ENCODE data around the gene CERS5.

Gene CERS5

DNA sequence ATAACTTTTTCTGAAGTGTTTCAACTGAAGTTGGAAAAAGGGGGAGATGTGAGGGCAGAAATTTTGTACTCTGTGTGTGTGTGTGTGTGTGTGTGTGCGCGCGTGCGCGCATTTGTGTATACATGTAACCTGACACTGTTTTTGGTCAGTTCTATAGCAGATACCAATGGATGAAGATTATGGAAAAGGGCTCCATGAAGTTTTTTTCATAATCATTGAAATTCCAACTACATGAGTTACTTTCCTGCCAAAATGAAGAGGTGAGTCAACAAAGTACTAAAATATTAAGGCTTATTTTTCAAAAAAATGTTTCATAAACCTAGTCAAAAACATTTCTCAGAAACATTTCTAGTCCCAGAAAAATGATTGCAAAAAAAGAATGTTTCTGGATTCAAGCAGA lies 25.7 kb upstream of the CERS5 start:
- no peak overlapping the region for H3K4me2 ChIP-seq (ENCODE audit: low read depth, low read length, poor library complexity, severe bottlenecking)
- no peaks in the 10 kb centered on the region for H4K20me1 ChIP-seq (ENCODE audit: low read depth, low read length)
- H3K9me2 ChIP-seq (replicated peaks; ENCODE audit: insufficient read depth, low read length), result no peaks in the 10 kb centered on the region
- H3K9me3 ChIP-seq (ENCODE audit: insufficient read depth, low read length), result no peaks in the 10 kb centered on the region
- peaks cover 3% of the 10 kb centered on the region; the same call in 1 of the 2 replicates for H3K36me3 ChIP-seq (ENCODE audit: low read length)
- no peaks in the 10 kb centered on the region for H3K27me3 ChIP-seq (ENCODE audit: low read length)
- no peak overlapping the region for H2AFZ ChIP-seq (ENCODE audit: low read depth, low read length, severe bottlenecking)
- H3K79me2 ChIP-seq (ENCODE audit: insufficient read depth, low read length), result no peaks in the 10 kb centered on the region
- H3K27ac ChIP-seq (ENCODE audit: low read depth, low read length), result no peak overlapping the region
- TF ChIP-seq, protein P1, sequence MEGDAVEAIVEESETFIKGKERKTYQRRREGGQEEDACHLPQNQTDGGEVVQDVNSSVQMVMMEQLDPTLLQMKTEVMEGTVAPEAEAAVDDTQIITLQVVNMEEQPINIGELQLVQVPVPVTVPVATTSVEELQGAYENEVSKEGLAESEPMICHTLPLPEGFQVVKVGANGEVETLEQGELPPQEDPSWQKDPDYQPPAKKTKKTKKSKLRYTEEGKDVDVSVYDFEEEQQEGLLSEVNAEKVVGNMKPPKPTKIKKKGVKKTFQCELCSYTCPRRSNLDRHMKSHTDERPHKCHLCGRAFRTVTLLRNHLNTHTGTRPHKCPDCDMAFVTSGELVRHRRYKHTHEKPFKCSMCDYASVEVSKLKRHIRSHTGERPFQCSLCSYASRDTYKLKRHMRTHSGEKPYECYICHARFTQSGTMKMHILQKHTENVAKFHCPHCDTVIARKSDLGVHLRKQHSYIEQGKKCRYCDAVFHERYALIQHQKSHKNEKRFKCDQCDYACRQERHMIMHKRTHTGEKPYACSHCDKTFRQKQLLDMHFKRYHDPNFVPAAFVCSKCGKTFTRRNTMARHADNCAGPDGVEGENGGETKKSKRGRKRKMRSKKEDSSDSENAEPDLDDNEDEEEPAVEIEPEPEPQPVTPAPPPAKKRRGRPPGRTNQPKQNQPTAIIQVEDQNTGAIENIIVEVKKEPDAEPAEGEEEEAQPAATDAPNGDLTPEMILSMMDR (IDR thresholded peaks at IDR 0.05; ENCODE audit: insufficient read depth, low read length, poor library complexity, severe bottlenecking), result no peak
- no peak for TF ChIP-seq EZH2phosphoT487 (conservative IDR thresholded peaks at IDR 0.05; ENCODE audit: low read length)
- no peaks in the 10 kb centered on the region; the same call in 1 of the 2 replicates for H3F3A ChIP-seq (ENCODE audit: insufficient read depth)
- no peak overlapping the region for H3K4me3 ChIP-seq (ENCODE audit: insufficient read depth, low read length, poor library complexity, severe bottlenecking)
- no peak overlapping the region for H3K9ac ChIP-seq (ENCODE audit: low read length)

DNA sequence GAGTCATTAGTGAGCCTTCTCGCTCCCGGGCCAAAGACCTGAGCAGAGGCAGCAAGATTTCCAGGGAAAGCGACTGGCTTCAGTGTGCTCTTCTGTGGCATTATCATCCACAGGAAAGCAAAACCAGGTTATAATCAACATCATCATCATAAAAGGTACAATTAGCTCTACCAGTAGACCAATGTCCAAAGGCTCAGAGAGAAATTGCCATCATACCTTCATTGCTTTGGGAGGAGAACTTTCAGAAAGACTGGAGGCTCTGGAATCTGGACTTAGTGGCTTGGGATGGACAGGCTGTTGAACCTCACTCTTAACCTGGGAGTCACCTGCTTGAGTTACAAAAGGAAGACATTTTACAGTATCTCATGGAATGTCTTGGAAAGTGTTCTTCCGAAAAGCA lies 25.1 kb upstream of the CERS5 start:
- no peaks in the 10 kb centered on the region; the same call in 1 of the 2 replicates for H3K36me3 ChIP-seq (ENCODE audit: low read length)
- H4K20me1 ChIP-seq (ENCODE audit: low read depth, low read length), result no peaks in the 10 kb centered on the region
- no peaks in the 10 kb centered on the region for H3K9me2 ChIP-seq (replicated peaks; ENCODE audit: insufficient read depth, low read length)
- no peaks in the 10 kb centered on the region for H3F3A ChIP-seq (ENCODE audit: insufficient read depth)
- no peaks in the 10 kb centered on the region for H3K79me2 ChIP-seq (ENCODE audit: insufficient read depth, low read length)
- H3K9ac ChIP-seq (ENCODE audit: low read length), result no peak overlapping the region
- no peak overlapping the region for H3K4me2 ChIP-seq (ENCODE audit: low read depth, low read length, poor library complexity, severe bottlenecking)
- H2AFZ ChIP-seq (ENCODE audit: low read depth, low read length, severe bottlenecking), result no peak overlapping the region
- no peaks in the 10 kb centered on the region for H3K9me3 ChIP-seq (ENCODE audit: insufficient read depth, low read length)
- no peaks in the 10 kb centered on the region for H3K27me3 ChIP-seq (ENCODE audit: low read length)
- H3K4me3 ChIP-seq (ENCODE audit: insufficient read depth, low read length, poor library complexity, severe bottlenecking), result no peak overlapping the region
- TF ChIP-seq EZH2phosphoT487 (conservative IDR thresholded peaks at IDR 0.05; ENCODE audit: low read length), result no peak
- TF ChIP-seq, protein P1 (IDR thresholded peaks at IDR 0.05; ENCODE audit: insufficient read depth, low read length, poor library complexity, severe bottlenecking), result no peak
- no peak overlapping the region for H3K27ac ChIP-seq (ENCODE audit: low read depth, low read length)

DNA sequence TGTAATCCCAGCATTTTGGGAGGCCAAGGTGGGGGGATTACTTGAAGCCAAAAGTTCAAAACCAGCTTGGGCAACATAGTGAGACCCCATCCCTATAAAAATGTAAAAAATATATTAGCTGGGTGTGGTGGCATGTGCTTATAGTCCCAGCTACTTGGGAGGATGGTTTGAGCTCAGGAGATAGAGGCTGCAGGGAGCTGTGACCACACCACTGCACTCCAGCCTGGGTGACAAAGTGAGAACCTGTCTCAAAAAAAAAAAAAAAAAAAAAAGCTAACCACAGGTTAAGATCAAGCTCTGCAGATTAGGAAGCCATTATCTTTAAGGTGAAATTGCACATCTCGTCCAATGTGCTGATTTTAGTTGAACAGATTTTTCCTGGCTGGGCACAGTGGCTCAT lies 23.7 kb upstream of the CERS5 start:
- H3F3A ChIP-seq (ENCODE audit: insufficient read depth), result no peaks in the 10 kb centered on the region
- no peak overlapping the region for H3K9ac ChIP-seq (ENCODE audit: low read length)
- H3K4me2 ChIP-seq (ENCODE audit: low read depth, low read length, poor library complexity, severe bottlenecking), result no peak overlapping the region
- TF ChIP-seq, protein P1 (IDR thresholded peaks at IDR 0.05; ENCODE audit: insufficient read depth, low read length, poor library complexity, severe bottlenecking), result no peak
- TF ChIP-seq EZH2phosphoT487 (conservative IDR thresholded peaks at IDR 0.05; ENCODE audit: low read length), result no peak
- H4K20me1 ChIP-seq (ENCODE audit: low read depth, low read length), result no peaks in the 10 kb centered on the region
- no peak overlapping the region for H3K27ac ChIP-seq (ENCODE audit: low read depth, low read length)
- H2AFZ ChIP-seq (ENCODE audit: low read depth, low read length, severe bottlenecking), result no peak overlapping the region
- no peaks in the 10 kb centered on the region for H3K9me2 ChIP-seq (replicated peaks; ENCODE audit: insufficient read depth, low read length)
- H3K36me3 ChIP-seq (ENCODE audit: low read length), result no peaks in the 10 kb centered on the region; the same call in 1 of the 2 replicates
- no peaks in the 10 kb centered on the region for H3K9me3 ChIP-seq (ENCODE audit: insufficient read depth, low read length)
- H3K79me2 ChIP-seq (ENCODE audit: insufficient read depth, low read length), result no peaks in the 10 kb centered on the region
- no peak overlapping the region for H3K4me3 ChIP-seq (ENCODE audit: insufficient read depth, low read length, poor library complexity, severe bottlenecking)
- no peaks in the 10 kb centered on the region for H3K27me3 ChIP-seq (ENCODE audit: low read length)

Data from SU-DHL-6 (cell line).